Epithelial cell of proximal tubule (primary cell): Measurements from ENCODE around the gene RAD51B. TPM values are rescaled to one million over a fixed set of nuclear protein-coding genes. Genes with fewer than 3 reads are reported as not detected.

ENCODE experiments used
- DNase-seq: peaks from one replicate; pipeline ENCODE4 v3.0.0-alpha.2; 2011; ENCODE audit warnings: low read depth
- H3K4me3 ChIP-seq: 2 replicates; pipeline ENCODE4 v1.5.1; 2011; ENCODE audit warnings: low read depth, mild to moderate bottlenecking, low read length
- total RNA-seq: library from RNA; depleted of rRNA; stranded (reverse); fragments of >200 nt; gene quantifications from 2 replicates; pipeline ENCODE4 v1.2.3, GENCODE V29; 2015
- TF ChIP-seq, protein P1 (sequence below): conservative IDR thresholded peaks from 2 replicates; pipeline ENCODE4 v1.5.1; 2012; ENCODE audit warnings: low read depth, mild to moderate bottlenecking, low read length

RAD51B gene
- total RNA-seq, 1 donor from 2014 or later: 6.3 TPM

DNA sequence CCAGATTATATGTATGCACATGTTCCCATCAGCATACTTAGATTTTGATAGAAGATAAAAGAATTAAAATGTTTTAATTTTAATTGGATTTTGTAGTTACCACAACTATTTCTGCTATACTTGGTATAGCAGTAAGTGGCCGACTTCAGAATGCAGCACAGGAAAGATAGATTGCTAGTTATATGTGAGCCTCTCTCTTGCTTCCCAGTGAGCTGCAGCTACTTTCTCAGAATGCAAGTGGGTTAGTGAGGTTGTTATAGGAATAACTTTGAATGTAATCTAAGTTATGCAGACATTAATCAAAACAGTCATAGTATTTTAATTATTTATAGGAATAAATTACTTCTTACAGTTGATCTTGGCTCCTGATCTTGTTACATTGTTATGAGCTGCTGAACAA, 240.6 kb downstream of the RAD51B start:
- no peak overlapping the region for H3K4me3 ChIP-seq
- TF ChIP-seq, protein P1, sequence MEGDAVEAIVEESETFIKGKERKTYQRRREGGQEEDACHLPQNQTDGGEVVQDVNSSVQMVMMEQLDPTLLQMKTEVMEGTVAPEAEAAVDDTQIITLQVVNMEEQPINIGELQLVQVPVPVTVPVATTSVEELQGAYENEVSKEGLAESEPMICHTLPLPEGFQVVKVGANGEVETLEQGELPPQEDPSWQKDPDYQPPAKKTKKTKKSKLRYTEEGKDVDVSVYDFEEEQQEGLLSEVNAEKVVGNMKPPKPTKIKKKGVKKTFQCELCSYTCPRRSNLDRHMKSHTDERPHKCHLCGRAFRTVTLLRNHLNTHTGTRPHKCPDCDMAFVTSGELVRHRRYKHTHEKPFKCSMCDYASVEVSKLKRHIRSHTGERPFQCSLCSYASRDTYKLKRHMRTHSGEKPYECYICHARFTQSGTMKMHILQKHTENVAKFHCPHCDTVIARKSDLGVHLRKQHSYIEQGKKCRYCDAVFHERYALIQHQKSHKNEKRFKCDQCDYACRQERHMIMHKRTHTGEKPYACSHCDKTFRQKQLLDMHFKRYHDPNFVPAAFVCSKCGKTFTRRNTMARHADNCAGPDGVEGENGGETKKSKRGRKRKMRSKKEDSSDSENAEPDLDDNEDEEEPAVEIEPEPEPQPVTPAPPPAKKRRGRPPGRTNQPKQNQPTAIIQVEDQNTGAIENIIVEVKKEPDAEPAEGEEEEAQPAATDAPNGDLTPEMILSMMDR: no peak
- DNase-seq: no peak

DNA sequence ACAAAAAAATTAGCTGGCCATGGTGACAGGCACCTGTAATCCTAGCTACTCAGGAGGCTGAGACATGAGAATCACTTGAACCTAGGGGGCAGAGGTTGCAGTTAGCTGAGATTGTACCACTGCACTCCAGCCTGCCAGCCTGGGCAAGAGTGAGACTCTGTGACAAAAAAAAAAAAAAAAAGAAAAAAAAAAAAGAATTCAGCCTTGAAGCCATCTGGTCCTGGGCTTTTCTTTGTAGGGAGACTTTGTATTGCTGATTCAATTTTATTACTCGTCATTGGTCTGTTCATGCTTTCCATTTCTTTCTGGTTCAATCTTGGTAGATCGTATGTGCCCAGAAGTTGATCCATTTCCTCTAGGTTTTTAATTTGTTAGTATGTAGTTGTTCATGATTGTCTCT, 243.1 kb downstream of the RAD51B start:
- DNase-seq: no peak
- TF ChIP-seq, protein P1: no peak

DNA sequence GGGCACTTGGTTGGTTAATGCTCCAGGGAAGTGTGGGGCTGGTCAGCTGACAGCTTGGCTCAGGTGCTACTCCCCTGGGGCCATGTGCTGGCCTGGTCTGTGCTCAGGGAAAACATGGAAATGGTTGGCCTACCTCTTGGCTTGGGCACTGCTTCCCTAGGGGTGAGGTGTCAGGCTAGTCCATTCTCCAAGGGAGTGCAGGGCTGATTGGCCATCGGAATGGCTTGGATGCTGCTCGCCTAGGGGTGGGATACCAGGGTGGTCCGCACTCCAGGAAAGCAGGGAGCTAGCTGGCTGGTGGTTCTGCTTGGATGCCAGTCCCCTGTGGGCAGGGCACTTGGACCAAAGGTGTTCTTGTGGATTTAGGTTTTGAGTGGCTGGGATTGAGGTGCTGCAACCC, 245.7 kb downstream of the RAD51B start:
- no peak for DNase-seq

More for the DNA sequence above, 243.1 kb downstream of the RAD51B start:
- H3K4me3 ChIP-seq: no peak overlapping the region

DNA sequence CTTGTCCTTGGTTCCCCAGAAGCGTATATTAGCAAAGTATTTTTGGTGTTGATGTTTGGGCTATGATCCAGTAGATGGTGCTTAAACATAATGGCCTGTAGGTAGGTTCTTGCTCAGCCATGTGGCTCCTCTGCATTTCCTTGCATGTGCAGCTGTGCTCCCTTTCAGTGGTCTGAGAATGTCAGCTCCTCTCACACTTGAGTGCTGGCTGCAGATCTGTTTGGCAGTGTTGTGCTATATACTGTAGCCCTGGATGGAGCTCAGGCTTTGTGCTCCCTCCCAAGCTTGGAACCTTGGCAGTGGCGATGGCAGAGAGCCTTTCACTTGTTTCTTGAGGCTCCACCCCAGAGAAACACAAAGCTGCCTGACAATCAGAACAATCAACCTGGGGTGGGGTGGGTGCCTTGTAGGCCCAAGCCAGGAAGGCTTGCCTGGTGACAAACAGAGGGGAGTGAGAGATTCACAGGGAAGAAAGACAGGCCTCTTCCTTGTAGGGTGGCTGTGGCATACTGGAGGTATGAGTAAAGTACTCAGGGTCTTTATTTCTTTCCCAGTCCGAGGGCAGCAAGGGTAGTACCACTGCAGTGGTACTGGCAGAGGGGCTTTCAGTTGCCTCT, 255.3 kb downstream of the RAD51B start:
- DNase-seq: no peak
- TF ChIP-seq, protein P1: no peak
- no peak overlapping the region for H3K4me3 ChIP-seq

More for the DNA sequence above, 245.7 kb downstream of the RAD51B start:
- H3K4me3 ChIP-seq: no peak overlapping the region
- TF ChIP-seq, protein P1: no peak

DNA sequence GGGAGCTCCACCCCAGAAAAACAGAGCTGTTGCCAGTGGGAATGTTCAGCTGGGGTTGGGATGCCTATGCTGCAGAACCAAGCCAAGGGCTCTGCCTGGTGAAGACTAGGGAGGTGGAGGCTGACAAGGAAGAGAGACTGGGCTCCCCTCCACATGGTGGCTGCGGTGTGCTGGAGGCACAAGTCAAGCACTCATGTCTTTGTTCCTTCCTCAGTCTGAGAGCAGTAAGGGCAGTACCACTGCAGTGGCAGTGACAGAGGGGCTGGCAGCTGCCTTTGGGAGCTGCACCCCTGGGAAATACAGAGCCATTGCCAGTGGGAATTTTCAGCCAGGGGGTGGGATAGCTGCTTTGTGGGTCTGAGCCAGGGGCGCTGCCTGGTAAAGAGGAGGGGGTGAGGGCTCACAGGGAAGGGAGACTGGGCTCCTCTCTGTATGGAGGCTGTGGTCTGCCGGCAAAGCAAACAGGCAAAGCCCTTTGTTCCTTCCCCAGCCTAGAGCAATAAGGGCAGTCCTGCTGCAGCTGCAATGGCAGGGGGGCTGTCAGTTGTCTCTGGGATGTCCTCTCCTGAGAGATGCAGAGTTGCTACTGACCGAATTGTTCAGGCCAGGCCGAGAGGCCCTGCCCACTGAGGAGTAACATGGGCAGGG, 255.9 kb downstream of the RAD51B start:
- DNase-seq: no peak
- TF ChIP-seq, protein P1: no peak
- no peak overlapping the region for H3K4me3 ChIP-seq

DNA sequence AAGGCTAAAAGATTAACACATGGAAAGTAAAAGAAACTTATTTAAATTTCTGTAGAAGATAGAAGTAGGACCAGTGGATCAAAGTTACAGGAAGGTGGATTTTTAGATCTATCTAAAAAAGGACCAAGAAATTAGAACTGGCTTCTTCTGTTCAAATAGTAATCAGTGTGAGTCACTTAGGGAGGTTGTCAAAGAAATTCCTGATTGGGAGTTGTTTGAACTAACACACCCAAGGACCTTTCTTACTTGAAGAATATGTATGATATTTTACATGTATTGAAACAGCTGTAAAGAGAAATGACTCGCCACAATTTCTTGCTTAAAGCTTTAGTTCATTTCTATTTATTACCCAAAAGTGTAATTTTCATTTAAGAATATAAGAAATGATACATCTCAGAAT, 256.9 kb downstream of the RAD51B start:
- TF ChIP-seq, protein P1: no peak
- H3K4me3 ChIP-seq: no peak overlapping the region
- DNase-seq: no peak
